CD4-positive, alpha-beta T cell treated with Interleukin-17A for 4 hours (primary cell): ENCODE measurements around the gene WIPF1.

Source experiments
- DNase-seq: peaks from one replicate; pipeline ENCODE4 v3.0.0-alpha.2; 2020; ENCODE audit warnings: mixed read lengths

Gene WIPF1

DNA sequence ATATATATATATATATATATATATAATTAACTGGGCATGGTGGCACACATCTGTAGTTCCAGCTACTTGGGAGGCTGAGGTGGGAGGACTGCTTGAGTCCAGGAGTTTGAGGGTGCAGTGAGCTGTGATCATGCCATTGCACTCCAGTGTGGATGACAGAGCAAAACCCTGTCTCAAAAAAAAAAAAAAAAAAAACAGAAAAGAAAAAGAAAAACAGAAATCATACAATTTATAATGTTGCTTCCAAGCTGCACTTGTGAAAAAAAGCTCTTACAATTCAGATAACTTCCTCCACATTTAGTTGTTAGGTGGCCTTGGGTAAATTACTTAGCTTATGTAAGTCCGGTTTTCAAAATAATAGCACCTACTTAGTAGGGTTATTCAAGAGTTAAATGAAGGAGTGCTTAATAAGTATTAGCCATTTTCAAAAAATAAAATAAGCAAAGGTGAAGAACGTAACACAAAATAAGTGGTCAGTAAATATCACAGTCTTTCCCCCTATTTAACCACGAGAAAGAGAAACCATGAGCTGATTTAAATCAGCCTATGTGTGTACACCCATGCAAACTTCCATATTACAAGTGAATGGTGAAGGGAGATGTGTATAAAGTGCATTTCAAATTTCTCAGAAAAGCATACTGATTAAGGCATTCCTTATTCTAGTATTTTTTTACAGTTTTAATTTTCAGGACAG, 2.3 kb downstream of the WIPF1 start:
- DNase-seq, result no peak

DNA sequence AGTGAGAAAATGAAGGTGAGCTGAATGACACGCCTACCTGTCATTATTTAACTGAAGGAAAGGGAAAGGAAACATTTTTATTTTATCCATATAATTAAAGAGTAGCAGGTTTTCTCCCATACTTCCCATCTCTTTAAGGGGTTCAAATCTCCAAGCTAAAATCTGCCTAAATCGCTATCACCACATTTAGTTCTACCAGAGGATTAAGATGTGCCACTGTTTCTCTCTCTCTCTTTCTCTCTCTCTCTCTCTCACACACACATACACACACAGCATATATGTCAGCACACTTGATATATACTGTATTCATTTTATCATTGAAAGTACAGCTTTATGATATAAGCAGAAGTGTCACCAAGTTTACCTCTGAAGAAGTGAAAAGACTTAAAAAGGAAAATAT, 3.1 kb downstream of the WIPF1 start:
- DNase-seq, result no peak

DNA sequence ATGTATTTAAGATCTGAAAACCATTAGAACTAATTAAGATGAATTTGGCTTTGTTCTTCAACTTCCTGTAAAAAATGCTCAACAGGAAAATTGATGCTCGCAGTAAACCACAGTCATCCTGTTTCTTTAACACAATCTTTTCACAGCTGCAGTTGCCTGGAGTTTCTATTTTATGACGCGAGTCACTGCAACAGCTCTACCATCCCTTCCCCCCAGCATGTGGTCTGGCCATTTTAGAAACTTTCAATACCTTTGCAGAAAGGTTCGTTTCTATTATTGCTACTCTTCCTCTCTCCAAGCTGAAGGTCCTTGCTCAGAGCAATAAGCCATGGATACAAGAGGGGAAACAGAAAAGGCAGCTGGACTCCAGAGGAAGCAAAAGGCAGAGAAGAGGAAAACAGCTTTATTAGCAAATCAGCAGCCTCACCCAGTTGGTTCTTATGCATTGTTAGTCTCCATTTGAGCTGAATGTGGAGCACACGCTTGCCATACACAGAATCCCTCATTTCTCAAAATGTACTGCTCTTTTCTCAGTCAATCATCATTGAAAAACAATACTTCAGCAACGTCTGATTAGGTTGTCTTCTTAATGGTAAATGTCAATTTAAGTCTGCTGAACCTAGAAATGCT, 3.9 kb downstream of the WIPF1 start:
- peak; percentile 77 for DNase-seq

DNA sequence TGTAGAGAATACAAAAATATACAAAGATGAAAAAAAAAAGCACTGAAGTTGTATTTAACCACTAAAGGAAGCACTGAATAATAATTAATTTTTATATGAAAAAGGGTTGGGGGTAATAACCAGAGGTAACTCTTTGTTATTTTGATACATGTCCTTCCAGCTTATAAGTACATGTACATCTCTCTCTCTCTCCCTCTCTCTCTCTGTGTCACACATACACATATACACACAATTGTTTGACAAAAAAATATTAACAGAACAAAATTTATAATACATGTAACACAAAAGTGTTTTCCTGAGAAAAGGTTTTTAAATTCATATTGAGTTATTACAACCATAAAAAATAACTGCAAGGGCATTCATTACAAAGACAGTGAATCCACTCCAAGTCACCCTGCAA, 4.6 kb downstream of the WIPF1 start:
- DNase-seq, result no peak

DNA sequence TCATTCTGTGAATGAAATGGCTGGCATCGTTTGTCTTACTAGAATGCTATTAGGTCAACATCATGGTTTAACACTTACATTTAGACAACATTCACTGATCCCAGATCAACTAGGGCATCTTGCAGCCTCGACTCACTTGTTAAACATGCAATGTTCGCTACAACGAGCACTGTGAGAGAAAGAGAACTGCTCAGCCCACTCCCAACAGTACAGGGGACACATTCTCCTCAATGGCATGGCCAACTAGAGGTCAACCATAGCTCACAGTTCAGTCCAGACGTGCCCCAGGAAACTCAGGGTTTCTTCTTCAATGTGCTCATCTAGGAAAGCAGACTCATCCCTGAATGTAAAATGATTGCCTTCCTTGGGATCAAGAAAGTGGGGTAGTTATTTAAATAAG, 5.9 kb downstream of the WIPF1 start:
- DNase-seq, result no peak

DNA sequence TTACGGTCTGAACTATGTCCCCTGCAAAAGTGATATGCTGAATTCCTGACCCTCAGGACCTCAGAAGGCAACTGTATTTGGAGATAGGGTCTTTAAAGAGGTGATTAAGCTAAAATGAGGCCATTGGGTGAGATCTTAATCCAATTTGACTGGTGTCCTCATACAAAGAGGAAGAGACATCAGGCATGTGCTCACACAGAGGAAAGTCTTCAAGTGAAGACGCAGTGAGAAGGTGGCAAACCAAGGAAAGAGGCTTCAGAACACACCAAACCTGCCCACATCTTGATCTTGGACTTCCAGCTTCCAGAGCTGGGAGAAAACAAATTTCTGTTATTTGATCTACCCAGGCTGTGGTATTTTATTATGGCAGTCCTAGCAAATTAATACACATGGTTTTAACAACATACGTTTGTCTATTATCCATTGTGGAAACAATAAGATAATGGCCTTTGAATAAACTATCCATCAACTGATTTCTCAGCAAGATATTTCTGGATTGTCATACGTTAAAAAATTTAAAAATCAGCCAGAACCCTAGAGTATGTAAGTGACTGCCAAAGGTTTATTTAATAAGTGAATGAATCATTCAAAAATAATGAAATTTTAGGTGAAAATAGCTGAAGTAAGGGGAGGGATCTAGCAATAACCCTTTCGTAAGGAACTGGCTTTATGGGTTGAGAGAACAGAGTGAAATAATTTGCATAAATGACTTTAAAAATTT, 6.5 kb downstream of the WIPF1 start:
- DNase-seq, result no peak

DNA sequence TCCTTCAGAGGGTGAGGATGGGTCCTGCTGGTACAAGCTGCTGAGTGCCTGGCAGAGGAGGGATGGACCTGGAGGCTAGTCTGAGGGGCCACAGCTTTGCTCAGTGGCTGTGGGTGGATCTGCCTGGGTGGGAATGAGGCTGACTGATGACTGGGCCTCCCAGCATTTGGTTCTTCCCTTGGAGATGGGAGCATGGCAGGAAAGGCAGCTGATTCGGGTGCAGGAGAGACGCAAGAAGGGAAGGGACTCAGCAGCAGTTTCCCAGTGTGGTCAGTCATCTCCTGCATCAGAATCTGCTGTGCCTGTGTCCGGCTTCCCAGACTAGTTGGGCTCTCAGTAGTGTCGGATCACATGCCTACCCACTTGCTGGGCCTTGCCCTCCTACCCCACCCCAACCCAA, 7.3 kb downstream of the WIPF1 start:
- DNase-seq, result no peak

DNA sequence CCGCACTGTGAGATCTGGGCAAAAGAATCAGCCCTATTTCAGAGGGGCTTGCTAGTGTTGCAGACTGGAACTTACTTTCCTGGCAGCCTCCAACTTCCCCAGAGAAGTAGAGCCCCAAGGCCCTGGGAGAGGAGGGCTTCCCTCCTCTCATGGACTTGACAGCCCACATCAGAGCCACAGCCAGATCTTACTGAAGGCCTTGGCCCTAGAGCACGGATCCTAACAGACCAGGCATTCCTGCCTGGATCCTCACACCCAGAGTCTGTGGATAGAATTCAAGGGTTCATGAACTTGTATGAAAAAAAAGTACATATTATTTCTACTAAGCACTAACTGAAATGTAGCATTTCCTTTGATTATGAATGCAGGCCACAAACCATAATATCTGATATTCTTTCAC, 8.3 kb downstream of the WIPF1 start:
- no peak for DNase-seq

DNA sequence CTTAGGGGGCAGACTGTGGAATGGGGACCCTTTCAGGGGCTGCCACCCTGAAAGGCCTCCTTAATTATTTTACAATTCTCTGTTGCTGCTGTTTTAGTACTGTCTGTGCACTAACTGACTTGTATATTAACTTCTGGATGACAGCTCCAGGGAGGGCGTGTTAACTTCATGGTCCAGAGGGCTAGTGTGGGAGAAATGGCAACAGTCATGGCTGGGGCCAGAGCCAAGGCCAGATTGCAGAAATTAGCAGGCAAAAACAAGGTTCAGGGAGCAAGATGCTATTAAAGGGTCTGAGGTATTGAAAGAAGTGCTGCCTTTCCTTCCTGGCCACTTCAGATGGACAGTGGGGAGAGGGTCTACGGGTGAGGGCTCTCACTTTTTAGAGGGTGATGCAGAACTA, 9.1 kb downstream of the WIPF1 start:
- DNase-seq, result no peak

DNA sequence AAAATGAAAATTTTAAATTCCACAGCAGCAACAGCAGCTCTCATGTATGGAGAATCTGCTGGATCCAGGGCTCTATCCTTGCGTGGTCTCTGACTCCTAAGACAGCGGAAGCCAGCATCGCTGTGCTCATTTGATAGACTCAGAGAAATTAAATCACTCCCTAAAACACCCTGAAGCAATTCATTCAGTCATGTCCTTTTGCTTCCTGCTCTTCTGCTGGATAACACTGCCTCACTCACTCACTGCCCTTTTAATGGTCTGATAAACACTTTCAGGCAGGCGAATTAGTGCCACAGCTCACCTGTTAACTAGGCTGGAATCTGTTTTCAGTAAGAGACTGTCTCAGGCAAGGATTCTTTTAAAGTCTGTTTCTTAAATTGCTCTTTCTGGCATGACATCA, 10.0 kb downstream of the WIPF1 start:
- DNase-seq, result no peak

DNA sequence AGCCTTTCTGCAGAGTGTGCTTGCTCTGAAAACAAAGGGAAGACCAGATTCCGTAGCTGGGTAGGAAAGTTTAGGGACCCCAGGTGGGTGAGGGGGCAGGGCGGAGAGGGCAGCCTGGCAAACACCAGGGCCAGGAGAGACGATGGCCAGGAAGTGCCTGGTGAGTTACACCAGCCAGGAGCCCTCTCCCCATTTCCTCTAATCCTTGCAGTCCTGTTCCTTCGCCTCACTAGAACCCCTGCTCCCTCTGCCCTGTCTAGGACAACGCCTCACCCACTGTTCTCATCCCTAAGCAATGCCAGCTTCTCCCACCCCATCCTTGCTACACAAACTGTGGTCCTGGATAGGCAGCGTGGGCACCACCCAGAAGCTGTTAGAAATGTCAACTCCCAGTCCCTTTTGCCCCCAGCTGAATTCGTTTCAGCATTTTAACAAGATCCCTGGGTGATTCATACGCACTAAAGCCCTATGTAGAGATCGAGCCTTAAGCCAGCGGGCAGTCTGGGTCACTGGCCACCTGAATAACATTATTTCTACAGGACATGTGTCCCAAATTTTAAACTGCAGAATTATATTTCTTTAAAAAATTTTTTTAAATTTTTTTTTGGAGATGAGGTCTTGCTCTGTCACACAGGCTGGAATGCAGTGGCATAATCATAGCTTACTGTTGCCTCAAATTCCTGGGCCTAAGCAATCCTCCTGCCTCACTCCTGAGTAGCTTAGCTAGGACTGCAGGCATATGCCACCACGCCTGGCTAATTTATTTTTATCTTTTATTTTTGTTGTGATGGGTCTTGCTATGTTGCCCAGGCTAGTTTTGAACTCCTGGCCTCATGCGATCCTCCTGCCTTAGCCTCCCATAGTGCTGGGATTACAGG, 10.9 kb downstream of the WIPF1 start:
- no peak for DNase-seq

DNA sequence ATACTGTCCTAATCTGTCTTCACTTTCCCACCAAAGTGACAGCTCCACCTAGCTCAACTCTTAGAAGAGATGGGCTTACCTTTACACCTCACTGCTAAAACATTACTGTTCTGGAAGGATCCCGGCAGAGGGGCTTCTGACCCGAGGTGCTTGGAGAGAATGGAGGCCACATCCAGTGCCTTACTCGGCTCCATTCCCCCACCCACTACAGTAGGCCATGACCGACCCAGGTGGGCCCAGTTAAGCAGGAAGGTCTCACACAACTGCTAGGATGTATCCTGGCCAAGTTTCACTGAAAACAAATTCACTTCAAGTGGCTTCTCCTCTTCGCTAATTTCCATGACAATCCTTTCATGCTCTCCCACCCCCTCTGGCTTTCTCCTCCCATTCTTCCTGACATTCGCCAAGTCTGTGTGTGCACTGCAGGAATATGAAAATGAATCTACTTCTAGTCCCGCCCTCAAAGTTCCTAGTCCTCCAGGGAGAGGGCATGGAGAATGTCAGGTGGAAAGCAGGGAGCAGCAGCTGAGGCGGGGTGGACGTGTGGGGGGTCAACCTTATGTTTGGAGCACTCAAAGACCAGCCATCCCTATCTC, 11.8 kb downstream of the WIPF1 start:
- DNase-seq, result no peak

DNA sequence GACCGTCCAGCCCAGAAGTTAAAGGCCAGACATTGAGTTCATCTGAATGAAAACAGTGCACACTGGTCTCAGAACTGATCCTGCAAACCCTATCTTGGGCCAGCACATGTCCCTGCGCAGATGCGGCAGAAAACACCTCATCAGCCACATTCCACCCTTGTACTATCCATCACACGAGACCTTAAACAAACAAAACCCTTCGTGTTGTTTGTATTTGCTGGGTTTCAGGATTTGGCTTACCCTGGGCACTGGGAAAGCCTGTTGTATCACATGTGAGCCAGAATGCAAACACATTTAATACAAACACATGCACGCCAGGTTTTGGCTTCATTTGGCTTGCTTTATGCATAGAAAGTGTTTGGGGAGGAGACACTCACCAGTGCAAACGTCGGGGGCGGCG, 12.5 kb downstream of the WIPF1 start:
- DNase-seq, result no peak

DNA sequence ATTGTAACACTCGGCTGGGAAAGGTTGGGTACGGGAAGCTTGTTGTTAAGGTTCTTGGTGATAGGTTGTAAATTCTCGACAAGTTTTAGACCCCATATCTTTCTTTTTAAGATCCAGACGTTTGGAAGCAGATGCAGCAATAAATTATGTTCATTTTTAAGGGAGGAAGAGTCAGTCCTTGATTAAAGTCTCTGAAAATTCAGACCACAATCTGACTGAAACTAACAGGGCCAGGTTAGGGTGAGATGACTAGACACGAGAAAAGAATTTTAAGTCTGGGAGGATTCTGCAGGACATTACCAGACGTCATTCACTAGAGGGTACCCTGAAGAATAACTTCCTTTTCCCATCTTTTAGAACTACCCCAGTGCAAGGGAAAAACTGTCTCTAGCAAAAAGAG, 16.1 kb downstream of the WIPF1 start:
- no peak for DNase-seq

DNA sequence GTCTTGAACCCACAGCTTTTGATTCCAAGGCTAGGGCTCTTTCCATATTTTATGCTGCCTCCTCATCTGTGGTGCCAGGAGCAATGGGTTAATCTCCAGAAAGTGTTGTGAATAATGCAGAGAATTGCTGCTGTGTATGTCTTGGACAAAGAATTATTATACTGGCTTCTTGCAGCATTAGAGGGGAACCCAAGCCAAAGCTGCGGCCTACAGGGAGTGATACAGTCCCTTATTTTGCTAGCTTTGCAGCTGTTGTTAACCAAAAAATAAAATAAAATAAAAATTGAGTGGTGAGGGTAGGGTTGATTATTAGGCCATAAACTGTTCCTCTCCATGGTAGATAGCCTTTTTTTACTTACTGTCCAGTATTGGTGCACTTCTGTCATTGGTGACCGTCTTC, 16.7 kb downstream of the WIPF1 start:
- DNase-seq, result no peak

DNA sequence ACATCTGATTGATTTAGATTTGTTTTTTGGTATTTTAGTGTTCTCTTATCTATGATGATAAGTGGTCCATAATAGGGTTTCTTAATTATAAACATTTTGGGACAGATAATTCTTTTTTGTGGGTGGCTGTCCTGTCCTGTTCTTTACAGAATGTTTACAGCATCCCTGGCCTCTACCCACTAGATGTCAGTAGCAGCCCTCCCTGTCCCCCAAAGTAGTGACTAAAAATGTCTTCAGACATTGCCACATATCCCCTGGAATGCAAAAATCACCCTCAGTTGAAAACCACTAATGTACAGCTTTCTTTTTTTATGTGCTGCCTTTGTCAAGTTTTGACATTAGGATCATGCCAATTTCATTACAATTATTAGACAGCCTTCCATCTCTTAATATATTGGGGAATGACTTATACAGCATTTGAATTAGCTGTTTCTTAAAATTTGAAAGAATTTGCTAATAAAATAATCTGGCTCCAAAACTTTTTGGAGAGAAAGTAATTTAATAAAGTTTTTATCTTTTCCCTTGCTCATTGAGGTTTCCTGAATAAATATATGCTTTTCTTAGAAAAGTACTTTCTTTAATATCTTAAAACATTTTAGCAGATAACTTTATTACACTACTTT, 19.5 kb downstream of the WIPF1 start:
- peak; percentile 69 for DNase-seq

DNA sequence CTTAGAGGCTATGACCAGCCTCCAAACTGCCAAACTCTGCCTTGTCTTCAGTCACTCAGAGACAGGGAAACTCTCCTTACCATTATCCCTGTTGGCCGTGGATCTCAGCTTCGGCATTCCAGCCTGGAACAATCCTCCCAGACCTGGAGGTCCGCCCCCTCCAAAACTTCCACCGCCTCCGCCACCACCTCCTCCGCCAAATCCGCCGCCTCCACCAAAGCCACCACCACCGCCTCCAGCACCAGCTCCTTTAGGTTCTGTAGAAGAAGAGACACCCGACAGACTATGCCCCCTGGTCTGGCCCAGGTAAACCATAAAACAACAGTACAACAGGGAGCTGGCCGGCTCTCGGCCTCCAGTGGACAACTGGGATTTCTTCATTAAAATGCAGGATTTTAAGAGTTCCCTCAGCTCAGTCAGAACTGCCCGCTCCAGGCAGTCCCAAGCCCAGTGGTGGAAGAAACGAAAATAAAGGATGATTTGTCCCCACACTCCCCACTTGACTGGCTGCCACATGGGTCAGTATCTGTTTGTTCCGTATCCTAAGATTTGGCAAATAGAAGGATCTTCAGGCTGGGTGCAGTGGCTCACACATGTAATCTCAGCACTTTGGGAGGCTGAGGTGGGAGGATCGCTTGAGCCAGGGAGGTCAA, 22.4 kb downstream of the WIPF1 start:
- DNase-seq, result no peak

DNA sequence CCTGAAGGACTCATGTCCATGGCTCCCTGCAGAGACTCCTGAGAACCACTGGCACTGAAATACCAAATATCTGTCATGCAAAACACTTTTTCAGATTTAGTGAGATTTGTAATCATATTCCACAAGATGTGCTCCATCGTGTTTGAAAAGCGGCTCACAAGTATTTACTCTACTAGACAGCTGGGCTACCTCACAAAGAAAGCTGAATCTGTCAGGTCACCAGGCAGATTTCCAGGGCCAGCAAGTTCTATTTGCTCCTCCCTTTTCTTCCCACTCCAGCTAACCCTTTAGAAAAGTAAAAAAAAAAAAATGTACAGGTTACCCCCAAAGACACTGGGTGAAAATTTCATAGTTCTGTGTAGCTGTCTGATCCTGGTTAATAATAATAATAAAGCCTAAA, 22.9 kb downstream of the WIPF1 start:
- no peak for DNase-seq

DNA sequence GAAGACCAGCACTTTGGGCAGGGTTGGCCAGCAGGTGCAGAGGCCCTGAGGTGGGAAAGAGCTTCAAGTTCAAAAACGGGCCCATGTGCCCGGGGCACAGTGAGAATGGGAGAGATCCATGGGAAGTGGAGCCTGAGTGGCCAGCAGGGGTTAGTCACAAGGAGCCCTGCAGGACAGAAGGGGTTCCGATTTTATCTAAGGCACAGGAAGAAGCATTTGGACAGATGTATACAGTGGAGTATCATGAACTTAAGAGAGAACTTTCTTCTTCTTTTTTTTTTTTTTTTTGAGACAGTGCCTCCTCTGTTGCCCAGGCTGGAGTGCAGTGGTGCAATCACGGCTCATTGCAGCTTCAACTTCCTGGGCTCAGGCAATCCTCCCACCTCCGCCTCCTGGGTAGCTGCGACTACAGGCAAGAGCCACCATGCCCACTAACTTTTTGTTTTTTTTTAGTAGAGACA, 24.0 kb downstream of the WIPF1 start:
- DNase-seq, result peak; percentile 59

DNA sequence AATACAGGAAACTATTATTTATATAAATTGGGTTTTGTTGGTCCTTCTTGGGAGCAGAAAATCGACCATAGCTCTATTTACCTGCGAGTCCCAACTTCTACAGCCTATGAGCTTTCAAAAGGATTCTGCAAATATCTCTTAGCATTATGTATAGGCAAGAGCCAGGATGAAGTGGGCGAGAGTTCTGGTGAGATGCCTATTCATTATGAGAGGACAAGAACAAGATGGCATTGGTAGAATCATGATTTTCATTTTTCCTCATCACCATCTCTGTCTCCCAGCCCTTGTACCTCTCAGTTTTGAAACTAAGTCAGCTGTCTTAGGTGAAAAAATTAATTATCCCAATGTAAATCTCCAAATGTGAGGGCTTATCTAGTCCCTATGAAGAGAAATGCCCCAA, 25.0 kb downstream of the WIPF1 start:
- no peak for DNase-seq

DNA sequence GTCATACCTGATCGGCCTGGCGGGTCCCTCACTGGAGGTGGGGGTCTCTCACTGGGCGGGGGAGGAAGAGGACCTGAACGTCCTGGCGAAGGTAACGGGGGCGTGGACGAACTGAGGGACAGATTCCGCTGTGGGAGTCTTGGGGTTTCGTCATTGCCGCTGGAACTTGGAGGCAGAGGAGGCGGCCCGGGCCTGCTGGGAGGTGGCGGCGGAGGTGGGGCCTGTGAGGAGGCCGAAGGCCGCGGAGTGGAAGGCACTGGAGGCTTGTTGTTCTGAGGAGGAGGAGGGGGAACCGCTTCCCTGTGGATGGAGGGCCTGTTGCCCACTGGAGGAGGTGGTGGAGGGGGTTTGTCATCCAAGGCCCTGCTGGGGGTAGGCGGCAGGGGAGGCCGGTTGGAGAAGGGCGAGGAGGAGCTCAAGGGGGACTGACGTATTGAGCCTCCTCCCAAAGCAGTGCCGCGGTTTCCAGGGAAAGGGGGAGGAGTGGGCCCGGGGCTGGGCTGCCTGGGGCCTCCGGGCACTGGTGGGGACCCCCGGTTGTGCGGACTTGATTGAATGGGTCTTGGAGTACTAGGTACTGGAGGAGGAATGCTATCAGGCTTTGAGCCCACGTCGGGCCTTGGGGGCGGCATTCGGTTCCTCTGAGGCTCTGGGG, 25.8 kb downstream of the WIPF1 start:
- DNase-seq, result no peak
